ENCODE results near the gene UTP4.

UTP4 gene

DNA sequence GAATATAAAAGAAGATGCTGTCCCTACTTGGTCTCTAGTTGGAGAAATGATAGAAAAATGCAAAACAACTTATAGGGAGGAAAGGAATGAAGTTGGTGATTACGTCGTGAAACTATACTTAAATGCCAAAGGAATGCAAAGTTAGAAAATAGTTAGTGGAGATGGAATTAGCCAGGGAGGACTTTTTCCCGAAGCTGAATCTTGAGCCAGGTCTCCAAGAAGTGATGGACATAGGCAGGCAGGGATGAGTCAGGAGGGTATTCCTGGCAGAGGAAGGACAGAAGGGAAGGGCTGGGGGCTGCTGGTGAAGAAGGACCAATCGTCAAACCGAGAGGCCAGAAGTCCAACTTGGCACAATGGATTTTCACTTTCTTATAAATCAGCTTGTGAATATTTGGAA lies 56.3 kb downstream of the UTP4 start:
- TF ChIP-seq POLR2AphosphoS5 (IDR thresholded peaks at IDR 0.05; ENCODE audit: low read depth, low read length) = no peak
- TF ChIP-seq TAF1 (IDR thresholded peaks at IDR 0.05; ENCODE audit: borderline replicate concordance, low read depth, low read length) = no peak
- no peak for TF ChIP-seq POLR2A (IDR thresholded peaks at IDR 0.05; ENCODE audit: low read depth, low read length)

DNA sequence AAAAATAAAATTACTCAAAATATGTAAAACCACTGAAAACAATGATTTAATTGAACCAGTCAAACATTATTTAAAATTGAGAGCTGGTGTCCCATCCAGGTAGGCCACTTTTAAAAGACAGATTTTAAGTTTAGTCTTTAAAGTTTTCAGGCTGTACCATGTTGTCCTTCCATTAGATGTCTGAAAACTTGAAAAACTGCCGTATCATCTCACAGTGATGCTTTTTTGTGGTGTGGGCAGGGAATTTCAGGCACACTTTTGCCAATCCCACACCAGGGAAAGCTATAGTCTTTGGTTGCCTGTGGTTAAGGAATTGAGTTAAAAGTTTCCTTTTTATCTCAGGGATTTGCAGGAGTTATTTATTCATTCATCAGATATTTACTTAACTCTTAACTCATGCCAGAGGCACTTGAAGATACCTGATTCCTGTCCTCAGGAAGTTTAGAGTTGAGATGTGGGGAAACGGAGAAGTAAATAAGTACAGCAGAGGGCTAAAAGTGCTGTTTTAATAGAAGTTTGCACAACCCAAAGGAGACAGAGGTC lies 57.7 kb downstream of the UTP4 start:
- TF ChIP-seq POLR2AphosphoS5 (IDR thresholded peaks at IDR 0.05; ENCODE audit: low read depth, low read length) (no peak), POLR2A (IDR thresholded peaks at IDR 0.05; ENCODE audit: low read depth, low read length) (no peak), TAF1 (IDR thresholded peaks at IDR 0.05; ENCODE audit: borderline replicate concordance, low read depth, low read length) (no peak)
- no peak for DNase-seq (ENCODE audit: insufficient read length)
- FAIRE-seq = no peak

More for the DNA sequence above, 56.3 kb downstream of the UTP4 start:
- no peak for DNase-seq (ENCODE audit: insufficient read length)
- FAIRE-seq = no peak

DNA sequence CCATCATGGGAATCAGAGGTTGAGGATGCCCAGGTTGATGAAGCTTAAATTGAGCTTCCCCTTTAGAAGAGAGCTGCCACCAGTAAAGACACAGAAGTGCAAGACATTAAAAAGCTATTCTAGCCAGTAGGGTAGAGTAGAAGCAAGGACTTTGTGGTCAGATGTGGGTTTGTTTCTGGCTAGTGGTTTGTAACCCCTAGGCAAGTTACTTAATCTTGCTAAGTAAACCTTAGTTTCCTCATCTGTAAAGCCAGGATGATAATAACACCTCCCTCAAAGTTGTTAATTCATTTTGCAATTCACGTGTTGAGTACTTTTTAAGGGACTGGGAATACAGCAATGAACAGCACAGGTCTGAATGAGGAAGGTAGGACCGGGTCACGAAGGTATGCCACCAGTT lies 58.1 kb downstream of the UTP4 start:
- DNase-seq (ENCODE audit: insufficient read length) = no peak

DNA sequence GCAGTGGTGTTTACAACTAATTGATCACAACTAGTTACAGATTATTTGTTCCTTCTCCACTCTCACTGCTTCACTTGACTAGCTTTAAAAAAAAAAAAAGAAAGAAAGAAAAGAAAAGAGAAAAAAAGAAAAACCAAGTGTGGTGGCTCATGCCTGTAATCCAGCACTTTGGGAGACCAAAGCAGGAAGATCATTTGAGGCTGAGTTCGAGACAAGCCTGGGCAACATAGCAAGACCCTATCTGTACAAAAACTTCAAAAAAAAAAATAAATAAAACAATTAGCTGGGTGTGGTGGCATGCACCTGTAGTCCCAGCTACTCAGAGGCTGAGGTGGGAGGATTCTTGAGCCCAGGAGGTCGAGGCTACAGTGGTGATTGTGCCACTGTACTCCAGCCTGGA lies 58.7 kb downstream of the UTP4 start:
- no peak for FAIRE-seq
- DNase-seq (ENCODE audit: insufficient read length) = no peak
- no peak for TF ChIP-seq TAF1 (IDR thresholded peaks at IDR 0.05; ENCODE audit: borderline replicate concordance, low read depth, low read length)
- TF ChIP-seq POLR2A (IDR thresholded peaks at IDR 0.05; ENCODE audit: low read depth, low read length) = no peak
- no peak for TF ChIP-seq POLR2AphosphoS5 (IDR thresholded peaks at IDR 0.05; ENCODE audit: low read depth, low read length)

More for the DNA sequence above, 58.1 kb downstream of the UTP4 start:
- TF ChIP-seq TAF1 (IDR thresholded peaks at IDR 0.05; ENCODE audit: borderline replicate concordance, low read depth, low read length) = no peak
- no peak for TF ChIP-seq POLR2A (IDR thresholded peaks at IDR 0.05; ENCODE audit: low read depth, low read length)
- no peak for TF ChIP-seq POLR2AphosphoS5 (IDR thresholded peaks at IDR 0.05; ENCODE audit: low read depth, low read length)
- FAIRE-seq = no peak

DNA sequence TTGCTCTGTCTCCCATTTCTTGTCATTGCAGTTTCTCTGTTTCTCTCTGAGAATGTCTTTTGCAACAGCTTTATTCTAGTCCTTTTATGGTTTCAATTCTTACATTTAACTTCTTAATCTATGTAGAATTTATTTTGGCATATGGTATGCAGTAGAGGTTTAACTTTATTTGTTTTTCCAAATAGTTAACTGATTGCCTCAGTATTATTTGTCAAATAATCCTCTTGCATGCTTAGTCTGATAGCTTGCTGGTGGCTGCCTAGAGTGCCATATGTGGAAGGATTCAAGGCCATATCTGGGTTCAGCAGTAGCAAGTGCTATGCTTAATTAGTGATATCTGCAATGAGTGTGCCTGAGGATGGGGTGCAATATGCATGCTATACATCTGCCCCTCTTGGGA lies 61.4 kb downstream of the UTP4 start:
- FAIRE-seq (no peak), DNase-seq (ENCODE audit: insufficient read length) (no peak)
- TF ChIP-seq POLR2A (IDR thresholded peaks at IDR 0.05; ENCODE audit: low read depth, low read length) (no peak), POLR2AphosphoS5 (IDR thresholded peaks at IDR 0.05; ENCODE audit: low read depth, low read length) (no peak), TAF1 (IDR thresholded peaks at IDR 0.05; ENCODE audit: borderline replicate concordance, low read depth, low read length) (no peak)

GRCh38 chr16:69194488-69194887 lies 62.0 kb downstream of the UTP4 start:
- DNase-seq (ENCODE audit: insufficient read length) (no peak), FAIRE-seq (no peak)
- TF ChIP-seq POLR2A (IDR thresholded peaks at IDR 0.05; ENCODE audit: low read depth, low read length) = no peak
- TF ChIP-seq POLR2AphosphoS5 (IDR thresholded peaks at IDR 0.05; ENCODE audit: low read depth, low read length) = no peak
- TF ChIP-seq TAF1 (IDR thresholded peaks at IDR 0.05; ENCODE audit: borderline replicate concordance, low read depth, low read length) = no peak

DNA sequence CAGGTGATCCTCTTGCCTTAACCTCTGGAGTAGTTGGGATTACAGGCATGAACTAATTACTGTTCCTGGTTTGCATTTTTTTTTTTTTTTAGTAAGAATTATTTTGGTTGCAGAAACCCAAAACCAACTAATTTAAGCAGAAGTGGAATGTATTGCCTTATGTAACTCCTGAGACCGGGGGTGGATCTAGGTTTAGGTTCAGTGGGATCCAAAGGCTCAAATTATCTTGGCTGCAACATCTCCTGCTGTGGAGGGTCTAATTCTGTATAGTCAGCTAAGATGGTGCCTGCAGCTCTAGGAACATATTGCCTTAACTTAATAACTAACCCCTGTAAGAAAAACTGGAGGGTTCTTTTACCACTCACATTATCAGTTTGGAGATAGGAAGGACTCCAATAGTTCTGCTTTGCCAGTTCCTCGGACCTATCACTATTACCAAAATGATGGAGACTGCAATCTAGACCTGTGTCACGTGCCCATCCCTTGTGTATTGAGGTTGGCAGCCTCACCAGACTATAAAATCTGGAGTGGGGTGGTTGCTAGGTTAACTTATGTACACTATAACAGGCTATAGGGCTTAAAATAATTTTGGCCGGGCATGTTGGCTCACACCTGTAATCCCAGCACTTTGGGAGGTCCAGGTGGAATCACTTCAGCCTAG lies 63.0 kb downstream of the UTP4 start:
- FAIRE-seq (no peak), DNase-seq (ENCODE audit: insufficient read length) (no peak)
- no peak for TF ChIP-seq TAF1 (IDR thresholded peaks at IDR 0.05; ENCODE audit: borderline replicate concordance, low read depth, low read length)
- TF ChIP-seq POLR2AphosphoS5 (IDR thresholded peaks at IDR 0.05; ENCODE audit: low read depth, low read length) = no peak
- TF ChIP-seq POLR2A (IDR thresholded peaks at IDR 0.05; ENCODE audit: low read depth, low read length) = no peak

DNA sequence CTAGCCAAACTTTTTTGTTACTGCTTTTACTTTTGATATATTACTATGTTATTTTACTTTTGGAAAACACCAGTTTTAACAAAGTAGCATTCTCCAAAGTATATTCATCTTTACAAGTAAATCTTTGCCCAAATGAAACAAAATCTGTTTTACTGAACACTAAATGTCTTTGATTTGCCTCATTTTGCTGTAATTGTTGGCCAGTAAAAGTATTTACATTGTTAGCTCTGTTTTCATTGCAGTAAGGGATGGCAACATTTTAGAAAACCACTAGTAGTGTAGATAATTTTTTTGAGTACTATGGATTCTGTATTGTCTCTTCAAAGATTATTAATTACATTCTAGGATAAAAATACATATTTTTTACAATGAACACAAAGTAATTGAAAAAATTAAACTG lies 65.1 kb downstream of the UTP4 start:
- DNase-seq (ENCODE audit: insufficient read length) = no peak
- TF ChIP-seq TAF1 (IDR thresholded peaks at IDR 0.05; ENCODE audit: borderline replicate concordance, low read depth, low read length) (no peak), POLR2A (IDR thresholded peaks at IDR 0.05; ENCODE audit: low read depth, low read length) (no peak), POLR2AphosphoS5 (IDR thresholded peaks at IDR 0.05; ENCODE audit: low read depth, low read length) (no peak)
- FAIRE-seq = no peak

GRCh38 chr16:69199382-69199781 lies 66.9 kb downstream of the UTP4 start:
- TF ChIP-seq POLR2A (IDR thresholded peaks at IDR 0.05; ENCODE audit: low read depth, low read length) (no peak), POLR2AphosphoS5 (IDR thresholded peaks at IDR 0.05; ENCODE audit: low read depth, low read length) (no peak), TAF1 (IDR thresholded peaks at IDR 0.05; ENCODE audit: borderline replicate concordance, low read depth, low read length) (no peak)
- DNase-seq (ENCODE audit: insufficient read length) = no peak
- FAIRE-seq = no peak

DNA sequence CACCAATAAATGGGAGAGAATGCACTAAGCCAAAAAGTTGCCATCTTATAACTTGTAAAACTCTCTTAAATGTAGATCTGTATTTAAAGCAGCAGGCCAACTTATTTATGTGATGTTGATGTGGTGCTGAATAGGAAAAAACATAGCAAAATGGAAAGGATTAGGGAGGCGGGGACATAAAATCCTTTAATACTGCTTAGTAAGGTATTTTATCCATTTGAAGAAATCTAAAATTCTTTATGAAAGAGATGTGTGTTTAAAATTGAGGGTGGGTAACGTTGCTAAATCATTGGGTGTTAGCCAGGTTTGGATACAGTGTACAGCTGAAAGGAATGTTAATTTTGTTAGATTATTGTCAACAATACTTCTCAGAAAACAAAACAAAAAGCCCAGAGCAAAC lies 68.8 kb downstream of the UTP4 start:
- FAIRE-seq (no peak), DNase-seq (ENCODE audit: insufficient read length) (no peak)
- TF ChIP-seq POLR2A (IDR thresholded peaks at IDR 0.05; ENCODE audit: low read depth, low read length) = no peak
- TF ChIP-seq TAF1 (IDR thresholded peaks at IDR 0.05; ENCODE audit: borderline replicate concordance, low read depth, low read length) = no peak

DNA sequence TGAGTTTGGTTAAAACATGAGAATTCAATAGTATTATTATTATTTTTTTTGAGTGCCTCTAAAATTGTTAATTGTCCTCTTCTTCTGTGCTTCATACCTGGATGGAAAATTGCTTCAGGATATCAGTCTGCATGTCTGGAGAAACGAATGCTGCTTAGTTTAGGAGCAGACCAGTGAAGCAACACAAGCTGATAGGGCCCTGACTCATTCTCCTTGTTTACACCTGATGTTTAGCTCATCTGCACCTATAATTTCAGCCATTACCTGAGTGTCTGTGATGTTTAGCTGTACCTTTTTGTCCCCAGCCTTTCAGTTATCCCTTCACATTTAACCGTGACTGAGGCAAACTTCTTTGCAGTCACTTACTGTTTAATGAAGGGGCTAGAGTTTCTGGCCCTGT lies 69.3 kb downstream of the UTP4 start:
- TF ChIP-seq TAF1 (IDR thresholded peaks at IDR 0.05; ENCODE audit: borderline replicate concordance, low read depth, low read length) (no peak), POLR2AphosphoS5 (IDR thresholded peaks at IDR 0.05; ENCODE audit: low read depth, low read length) (no peak), POLR2A (IDR thresholded peaks at IDR 0.05; ENCODE audit: low read depth, low read length) (no peak)
- DNase-seq (ENCODE audit: insufficient read length) (no peak), FAIRE-seq (no peak)

DNA sequence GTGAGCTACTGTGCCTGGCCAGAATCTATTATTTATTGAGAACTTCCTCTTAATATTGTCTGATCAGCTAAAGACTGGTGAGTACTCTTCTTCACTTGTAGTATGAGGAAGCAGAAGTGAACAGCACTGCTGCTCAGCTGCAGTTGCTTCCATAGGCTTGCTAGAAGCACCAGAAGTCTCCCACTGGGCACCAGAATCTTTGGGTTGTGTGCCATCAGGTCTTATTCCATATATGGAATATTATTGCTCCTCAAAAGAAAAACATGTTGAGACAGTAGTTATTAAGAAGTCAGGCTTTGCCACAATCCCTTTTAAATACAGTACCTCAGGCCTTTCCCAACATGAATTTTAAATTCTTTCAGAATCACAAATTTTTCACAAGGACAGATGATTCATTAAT lies 71.7 kb downstream of the UTP4 start:
- DNase-seq (ENCODE audit: insufficient read length) = no peak
- no peak for TF ChIP-seq POLR2A (IDR thresholded peaks at IDR 0.05; ENCODE audit: low read depth, low read length)
- no peak for TF ChIP-seq POLR2AphosphoS5 (IDR thresholded peaks at IDR 0.05; ENCODE audit: low read depth, low read length)
- TF ChIP-seq TAF1 (IDR thresholded peaks at IDR 0.05; ENCODE audit: borderline replicate concordance, low read depth, low read length) = no peak
- no peak for FAIRE-seq
